Body of pancreas (tissue), 4 donors: ENCODE data around the gene PLEKHM2.

Source experiments
- CTCF ChIP-seq, 7 experiments: fragments of 450-650 bp in 4 of 7; fragments of 200-600 bp in 3 of 7; sonication (generic) in 3 of 7; IDR thresholded peaks; one replicate each; pipeline ENCODE4 v1.5.1; 2016 to 2019; ENCODE audit warnings: antibody characterized with exemption in 7 of 7
- POLR2A ChIP-seq, 3 donors: fragments of 450-650 bp; IDR thresholded peaks; one replicate each; pipeline ENCODE4 v1.6.1; 2016; ENCODE audit warnings: antibody characterized with exemption in 3 of 3, mild to moderate bottlenecking in 2 of 3

GRCh38 chr1:15671430-15671829, 12.7 kb upstream of the PLEKHM2 start:
- TF ChIP-seq CTCF (IDR thresholded peaks at IDR 0.05) (no peak), POLR2A (IDR thresholded peaks at IDR 0.05) (no peak)
